ENCODE measurements around the gene BMPR1B.

Gene BMPR1B

GRCh38 chr4:95193391-95194224, 435.9 kb downstream of the BMPR1B start:
- DNase-seq, result no peak

- DNase-seq, result no peak
Observed at GRCh38 chr4:95197353-95197752, 439.6 kb downstream of the BMPR1B start.

- no peak for DNase-seq
Observed at GRCh38 chr4:95198961-95199360, 441.2 kb downstream of the BMPR1B start.

GRCh38 chr4:95204267-95204844, 446.6 kb downstream of the BMPR1B start:
- DNase-seq, result no peak

- no peak for DNase-seq
Observed at GRCh38 chr4:95204873-95205272, 447.1 kb downstream of the BMPR1B start.

Measured in RPMI8226 (cell line).